MM.1S (cell line): ENCODE measurements around the gene ANP32A.

ENCODE experiments used
- CTCF ChIP-seq: fragments of 300-600 bp; sonication (generic); IDR thresholded peaks from 2 replicates; pipeline ENCODE4 v1.5.1; 2016; ENCODE audit warnings: antibody characterized with exemption, low read length, mixed read lengths
- EZH2 ChIP-seq: fragments of 300-600 bp; sonication (generic); optimal IDR thresholded peaks from 2 replicates; pipeline ENCODE3; 2017; ENCODE audit warnings: low read depth, mild to moderate bottlenecking, antibody characterized with exemption, low read length, mixed read lengths
- EZH2phosphoT487 ChIP-seq: fragments of 300-600 bp; sonication (generic); IDR thresholded peaks from 2 replicates; pipeline ENCODE4 v1.6.1; 2018; ENCODE audit warnings: antibody characterized with exemption, low read length

GRCh38 chr15:68798346-68799094, 22.2 kb downstream of the ANP32A start:
- no peak for TF ChIP-seq EZH2
- no peak for TF ChIP-seq CTCF
- TF ChIP-seq EZH2phosphoT487, result no peak
